HG03442 (cell line): ENCODE measurements around the gene FAM241A.
"Not testable (repeated sequence)": the region's sequence is repeated elsewhere in the genome, so short reads cannot be mapped to it uniquely, and the experiment has no call there.

ENCODE experiments used
- ATAC-seq: cut with Tn5 transposase; IDR thresholded peaks from one replicate; pipeline ENCODE4 v1.9.1; 2021; ENCODE audit warnings: mild to moderate bottlenecking, moderate library complexity; ENCODE audit not compliant: unreplicated experiment

FAM241A gene

GRCh38 chr4:112145326-112145789, at the start of gene FAM241A:
FAM241A (plus strand) TSS chr4:112145454; CDS start chr4:112145581, 127 bp downstream.
- ATAC-seq, result peak; percentile 88

- ATAC-seq, result no peak
Measured at GRCh38 chr4:112098841-112099530, 46.3 kb upstream of the FAM241A start.

GRCh38 chr4:112099701-112100297, 45.5 kb upstream of the FAM241A start:
- ATAC-seq, result peak; percentile 90

GRCh38 chr4:112102875-112103370, 42.3 kb upstream of the FAM241A start:
- no peak for ATAC-seq

GRCh38 chr4:112105201-112105969, 39.9 kb upstream of the FAM241A start:
- ATAC-seq, result no peak

- peak; percentile 72 for ATAC-seq
Measured at GRCh38 chr4:112109360-112110058, 35.7 kb upstream of the FAM241A start.

GRCh38 chr4:112110059-112110425, 35.2 kb upstream of the FAM241A start:
- ATAC-seq, result peak; percentile 7

GRCh38 chr4:112111306-112111705, 33.9 kb upstream of the FAM241A start:
- no peak for ATAC-seq

GRCh38 chr4:112112095-112112494, 33.2 kb upstream of the FAM241A start:
- not testable (repeated sequence) for ATAC-seq

- no peak for ATAC-seq
Measured at GRCh38 chr4:112112590-112113170, 32.6 kb upstream of the FAM241A start.

- no peak for ATAC-seq
Measured at GRCh38 chr4:112113864-112114263, 31.4 kb upstream of the FAM241A start.

- ATAC-seq, result no peak
Measured at GRCh38 chr4:112114452-112114851, 30.8 kb upstream of the FAM241A start.

GRCh38 chr4:112118742-112119352, 26.4 kb upstream of the FAM241A start:
- ATAC-seq, result no peak

- ATAC-seq, result peak; percentile 97
Measured at GRCh38 chr4:112119353-112119783, 25.9 kb upstream of the FAM241A start.

GRCh38 chr4:112120021-112120420, 25.2 kb upstream of the FAM241A start:
- ATAC-seq, result no peak

GRCh38 chr4:112125416-112125815, 19.8 kb upstream of the FAM241A start:
- no peak for ATAC-seq

- ATAC-seq, result no peak
Measured at GRCh38 chr4:112127048-112127637, 18.1 kb upstream of the FAM241A start.

GRCh38 chr4:112127803-112128202, 17.5 kb upstream of the FAM241A start:
- no peak for ATAC-seq

GRCh38 chr4:112128452-112128851, 16.8 kb upstream of the FAM241A start:
- peak; percentile 51 for ATAC-seq

GRCh38 chr4:112130906-112131305, 14.3 kb upstream of the FAM241A start:
- no peak for ATAC-seq
